A673 (cell line): ENCODE measurements around the gene SIDT1. TPM values are rescaled to one million over a fixed set of nuclear protein-coding genes. Genes with fewer than 3 reads are reported as not detected.

ENCODE experiments used
- BruUV-seq: library from RNA; stranded (reverse); fragments of 400-500 nt; replicated peaks from 2 replicates; lab custom pipeline; 2021; lab: Mats Ljungman, UMichigan
- CTCF ChIA-PET: fragments of 300-600 bp; sonication (Branson Sonifier 250); formaldehyde crosslinking; loops from one replicate; lab custom pipeline; 2022; ENCODE audit warnings: antibody characterized with exemption; lab: Charles Lee
- POLR2A ChIA-PET: fragments of 300-600 bp; sonication (Branson Sonifier 250); formaldehyde crosslinking; loops from one replicate; lab custom pipeline; 2022; ENCODE audit warnings: antibody characterized with exemption; ENCODE audit not compliant: low non-redundant PET; lab: Charles Lee
- DNase-seq: peaks from one replicate; pipeline ENCODE4 v3.0.0-alpha.2; 2015; ENCODE audit warnings: low spot score
- H3K27ac ChIP-seq: fragments of 200-600 bp; sonication (generic); 2 replicates; pipeline ENCODE4 v1.5.1; 2016; ENCODE audit warnings: mixed run types, low read depth, mild to moderate bottlenecking, mixed read lengths, antibody characterized with exemption, low read length; ENCODE audit not compliant: poor library complexity, severe bottlenecking
- H3K27me3 ChIP-seq: fragments of 200-600 bp; sonication (generic); replicated peaks from 2 replicates; pipeline ENCODE4 v1.6.1; 2017; ENCODE audit warnings: mixed run types, low read depth, mild to moderate bottlenecking, mixed read lengths, antibody characterized with exemption, low read length; ENCODE audit not compliant: insufficient read depth, poor library complexity
- H3K36me3 ChIP-seq: fragments of 200-600 bp; sonication (generic); 2 replicates; pipeline ENCODE4 v1.6.1; 2016; ENCODE audit warnings: mixed run types, mild to moderate bottlenecking, mixed read lengths, antibody characterized with exemption, low read length; ENCODE audit not compliant: insufficient read depth, poor library complexity, severe bottlenecking
- H3K4me1 ChIP-seq: fragments of 200-600 bp; sonication (generic); 2 replicates; pipeline ENCODE4 v1.6.1; 2017; ENCODE audit warnings: mixed run types, mild to moderate bottlenecking, mixed read lengths, antibody characterized with exemption, low read length; ENCODE audit not compliant: insufficient read depth, poor library complexity, severe bottlenecking
- H3K4me3 ChIP-seq: fragments of 200-600 bp; sonication (generic); 2 replicates; pipeline ENCODE4 v1.5.1; 2016; ENCODE audit warnings: low read depth, mixed run types, mild to moderate bottlenecking, mixed read lengths, low read length; ENCODE audit not compliant: poor library complexity, severe bottlenecking
- H3K9me3 ChIP-seq: fragments of 200-600 bp; sonication (generic); 2 replicates; pipeline ENCODE4 v1.6.1; 2016; ENCODE audit warnings: mixed run types, low read depth, mild to moderate bottlenecking, mixed read lengths, antibody characterized with exemption, low read length; ENCODE audit not compliant: poor library complexity, severe bottlenecking
- CTCF ChIP-seq: fragments of 300-800, 200-600 bp; sonication (generic); conservative IDR thresholded peaks from 2 replicates; pipeline ENCODE4 v1.5.1; 2017; ENCODE audit warnings: low read depth, mild to moderate bottlenecking, antibody characterized with exemption, low read length, moderate library complexity, mixed read lengths
- EZH2 ChIP-seq: fragments of 200-600 bp; sonication (generic); IDR thresholded peaks from 2 replicates; pipeline ENCODE4 v1.6.1; 2017; ENCODE audit warnings: borderline replicate concordance, low read depth, mild to moderate bottlenecking, mixed read lengths, antibody characterized with exemption, low read length; ENCODE audit not compliant: poor library complexity, severe bottlenecking
- intact Hi-C: fragments of 100-400 bp; cut with micrococcal nuclease; formaldehyde crosslinking; loops from one replicate; pipeline ENCODE4 v1.10.0; 2022; ENCODE audit not compliant: unreplicated experiment
- microRNA-seq: library from miRNA; unstranded; fragments of <30 nt; microRNA quantifications from one replicate; pipeline ENCODE4 v1.2.0, GENCODE V29; 2021
- total RNA-seq: library from RNA; stranded (reverse); gene quantifications from 2 replicates; pipeline ENCODE4 v1.2.3, GENCODE V29; 2021

Gene SIDT1
- total RNA-seq, 1 experiment from 2014 or later: not detected

GRCh38 chr3:113676261-113676660, 143.9 kb downstream of the SIDT1 start:
- no peaks in the 10 kb centered on the region for H3K9me3 ChIP-seq
- H3K4me1 ChIP-seq: no peaks in the 10 kb centered on the region
- no peak overlapping the region for H3K4me3 ChIP-seq
- CTCF ChIA-PET: no interaction called here
- intact Hi-C loops: no loop called here
- no peak for DNase-seq
- TF ChIP-seq CTCF (no peak), EZH2 (no peak)
- no TSS peak for BruUV-seq
- H3K36me3 ChIP-seq: no peaks in the 10 kb centered on the region
- POLR2A ChIA-PET: no interaction called here
- no peaks in the 10 kb centered on the region for H3K27me3 ChIP-seq
- no peak overlapping the region for H3K27ac ChIP-seq

- Histone ChIP-seq H3K9me3 (no peaks in the 10 kb centered on the region), H3K4me1 (no peaks in the 10 kb centered on the region), H3K4me3 (no peak overlapping the region), H3K27ac (no peak overlapping the region), H3K36me3 (no peaks in the 10 kb centered on the region), H3K27me3 (no peaks in the 10 kb centered on the region)
- BruUV-seq: no TSS peak
- ChIA-PET CTCF (no interaction called here), POLR2A (no interaction called here)
- intact Hi-C loops: no loop called here
- no peak for TF ChIP-seq EZH2
- TF ChIP-seq CTCF: no peak
- no peak for DNase-seq
Measured at GRCh38 chr3:113677737-113678136, 145.4 kb downstream of the SIDT1 start.

- TF ChIP-seq CTCF (no peak), EZH2 (no peak)
- BruUV-seq: no TSS peak
- ChIA-PET CTCF (no interaction called here), POLR2A (no interaction called here)
- Histone ChIP-seq H3K27ac (no peak overlapping the region), H3K4me3 (no peak overlapping the region), H3K27me3 (no peaks in the 10 kb centered on the region), H3K36me3 (no peaks in the 10 kb centered on the region), H3K4me1 (no peaks in the 10 kb centered on the region), H3K9me3 (no peaks in the 10 kb centered on the region)
- no peak for DNase-seq
- intact Hi-C loops: no loop called here
Measured at GRCh38 chr3:113678773-113679172, 146.4 kb downstream of the SIDT1 start.

Small RNA genes within 50 kb of the gene (microRNA-seq; reads per million reads assigned to microRNA genes)
- not detected for gene MIR4446

Other genes with a start within 250 kb of the SIDT1 start
- gene CFAP44, start 91.1 kb upstream of the SIDT1 start, total RNA-seq: 2.4 and 3.5 TPM in 2 replicates
- 24.8 and 27.9 TPM in 2 replicates for gene SPICE1, start 17.4 kb upstream of the SIDT1 start, total RNA-seq
- 9.7 and 12.1 TPM in 2 replicates for gene USF3, start 164.1 kb downstream of the SIDT1 start, total RNA-seq
- gene NAA50, start 213.7 kb downstream of the SIDT1 start, total RNA-seq: 229 and 268 TPM in 2 replicates
- gene ATP6V1A, start 214.5 kb downstream of the SIDT1 start, total RNA-seq: 69.3 and 69.4 TPM in 2 replicates